Measurements from ENCODE around the gene RCVRN.

RCVRN gene

DNA sequence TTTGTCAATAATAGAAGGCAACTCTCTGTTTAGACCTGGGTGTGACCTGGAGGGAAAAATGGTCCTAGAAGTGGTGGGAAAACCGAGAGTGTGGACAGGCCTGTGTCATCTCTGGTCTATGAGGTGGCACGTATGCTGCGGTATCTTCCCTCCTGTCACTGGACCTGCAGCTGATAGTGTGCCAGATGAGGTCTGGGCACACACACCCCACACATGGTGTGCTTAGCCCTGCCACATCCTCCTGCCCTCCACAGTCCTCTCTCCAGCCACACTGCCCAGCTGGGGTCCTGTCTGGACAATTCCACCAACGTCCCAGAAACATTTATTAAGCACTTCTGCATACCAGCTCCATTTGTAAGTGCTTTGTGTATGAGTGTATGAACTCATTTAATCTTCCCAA lies 42.1 kb downstream of the RCVRN start:
- Histone ChIP-seq H3K27me3 (no peaks in the 10 kb centered on the region), H4K20me1 (no peaks in the 10 kb centered on the region), H3K36me3 (no peaks in the 10 kb centered on the region), H3K4me2 (no peak overlapping the region), H3K9me3 (peaks cover 12% of the 10 kb centered on the region; the same call in 1 of the 2 replicates), H3K4me1 (no peaks in the 10 kb centered on the region), H3K4me3 (no peak overlapping the region), H3K27ac (no peak overlapping the region), H3K9ac (no peak overlapping the region)
- no peak for TF ChIP-seq Cebpa-rat (IDR thresholded peaks at IDR 0.05)

DNA sequence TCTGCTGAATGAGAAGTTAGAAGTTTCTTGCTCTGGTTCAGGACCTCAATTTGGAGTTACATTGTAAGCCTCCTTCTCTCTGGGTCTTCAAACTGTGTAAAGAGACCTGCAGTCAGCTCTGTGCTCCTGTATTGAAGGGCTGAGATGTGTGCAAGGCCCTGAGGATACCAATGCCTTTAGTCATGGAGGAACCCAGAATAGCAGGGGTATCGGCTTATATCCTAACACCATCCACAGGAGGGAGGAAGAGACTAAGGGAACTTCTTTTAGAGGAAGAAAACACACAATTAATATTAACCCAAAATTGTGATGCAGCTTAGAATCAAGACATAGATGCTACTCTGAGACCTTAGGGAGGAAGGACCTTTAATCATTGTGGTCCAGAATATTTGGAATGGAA lies 42.9 kb downstream of the RCVRN start:
- Histone ChIP-seq H3K36me3 (no peaks in the 10 kb centered on the region), H3K27ac (no peak overlapping the region), H4K20me1 (no peaks in the 10 kb centered on the region)

DNA sequence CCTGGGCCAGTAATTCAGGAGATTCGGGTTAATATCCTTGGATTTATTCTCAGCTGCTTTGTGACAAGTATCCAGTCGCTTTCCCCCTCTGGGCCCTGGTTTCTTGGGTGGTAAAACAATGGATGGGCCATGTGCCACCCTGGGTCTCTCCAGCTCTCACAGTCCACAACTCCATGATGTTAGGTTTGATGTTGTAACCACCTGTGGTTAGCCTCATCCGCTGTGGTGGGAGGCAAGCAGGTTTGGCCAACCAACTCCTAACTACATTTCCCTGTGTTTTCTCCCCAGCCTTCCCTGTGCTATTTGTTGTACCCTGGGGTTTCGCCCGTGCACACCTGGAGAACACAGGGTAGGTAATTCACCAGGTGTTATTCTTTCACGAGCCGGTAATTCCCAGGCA lies 44.2 kb downstream of the RCVRN start:
- Histone ChIP-seq H3K36me3 (no peaks in the 10 kb centered on the region), H4K20me1 (no peaks in the 10 kb centered on the region), H3K4me2 (no peak overlapping the region), H3K4me3 (no peak overlapping the region), H3K9me3 (peaks cover 17% of the 10 kb centered on the region; the same call in 1 of the 2 replicates), H3K27ac (no peak overlapping the region), H3K27me3 (no peaks in the 10 kb centered on the region), H3K4me1 (no peaks in the 10 kb centered on the region), H3K9ac (no peak overlapping the region)
- TF ChIP-seq Cebpa-rat (IDR thresholded peaks at IDR 0.05): no peak

More for the DNA sequence above, 42.9 kb downstream of the RCVRN start:
- Histone ChIP-seq H3K27me3 (no peaks in the 10 kb centered on the region), H3K9ac (no peak overlapping the region), H3K4me2 (no peak overlapping the region), H3K4me1 (no peaks in the 10 kb centered on the region), H3K9me3 (peaks cover 16% of the 10 kb centered on the region; the same call in 1 of the 2 replicates), H3K4me3 (no peak overlapping the region)
- TF ChIP-seq Cebpa-rat (IDR thresholded peaks at IDR 0.05): no peak

DNA sequence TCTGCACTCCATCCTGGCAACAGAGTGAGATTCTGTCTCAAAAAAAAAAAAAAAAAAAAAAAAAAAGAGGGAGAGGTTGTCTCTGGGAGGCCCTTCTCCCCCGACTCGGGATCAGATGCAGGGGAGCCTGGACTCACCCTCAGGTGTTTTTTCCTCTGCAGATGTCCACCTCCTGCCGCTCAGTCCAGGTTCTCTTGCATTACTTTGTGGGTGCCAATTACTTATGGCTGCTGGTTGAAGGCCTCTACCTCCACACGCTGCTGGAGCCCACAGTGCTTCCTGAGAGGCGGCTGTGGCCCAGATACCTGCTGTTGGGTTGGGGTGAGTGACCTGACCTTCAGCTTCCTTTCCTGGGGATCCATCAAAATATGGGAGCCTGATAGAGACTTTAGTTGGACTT lies 45.3 kb downstream of the RCVRN start:
- no peak overlapping the region for H3K4me3 ChIP-seq
- no peak overlapping the region for H3K4me2 ChIP-seq
- no peaks in the 10 kb centered on the region for H3K4me1 ChIP-seq
- no peaks in the 10 kb centered on the region for H3K36me3 ChIP-seq
- no peak for TF ChIP-seq Cebpa-rat (IDR thresholded peaks at IDR 0.05)
- no peaks in the 10 kb centered on the region for H4K20me1 ChIP-seq
- peaks cover 17% of the 10 kb centered on the region; the same call in 1 of the 2 replicates for H3K9me3 ChIP-seq
- H3K27ac ChIP-seq: no peak overlapping the region
- H3K9ac ChIP-seq: no peak overlapping the region
- no peaks in the 10 kb centered on the region for H3K27me3 ChIP-seq

DNA sequence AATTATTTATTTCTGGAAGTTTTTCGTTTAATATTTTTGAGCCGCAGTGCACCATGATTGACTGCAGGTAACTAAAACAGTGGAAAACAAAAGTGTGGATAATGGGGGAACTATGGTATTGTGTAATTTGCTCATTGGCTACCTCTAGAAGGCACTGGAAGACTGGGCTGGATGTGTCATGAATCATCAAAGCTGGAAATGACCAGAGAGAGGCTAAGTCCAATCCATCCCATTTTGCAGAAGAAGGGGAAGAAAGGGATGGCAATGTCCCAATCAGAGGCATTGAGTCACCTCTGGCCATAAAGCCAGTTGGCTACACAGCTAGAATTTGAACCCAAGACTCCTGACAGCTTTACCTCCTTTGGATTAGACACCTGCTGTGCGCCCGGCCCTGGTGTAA lies 50.0 kb downstream of the RCVRN start:
- Histone ChIP-seq H3K36me3 (no peaks in the 10 kb centered on the region), H3K4me1 (no peaks in the 10 kb centered on the region), H3K27me3 (no peaks in the 10 kb centered on the region), H3K27ac (no peak overlapping the region), H4K20me1 (no peaks in the 10 kb centered on the region), H3K9me3 (0 out of 2 replicates have a peak, but pooled peaks cover 8% of the 10 kb centered on the region), H3K4me2 (no peak overlapping the region), H3K4me3 (no peak overlapping the region), H3K9ac (no peak overlapping the region)
- no peak for TF ChIP-seq Cebpa-rat (IDR thresholded peaks at IDR 0.05)

DNA sequence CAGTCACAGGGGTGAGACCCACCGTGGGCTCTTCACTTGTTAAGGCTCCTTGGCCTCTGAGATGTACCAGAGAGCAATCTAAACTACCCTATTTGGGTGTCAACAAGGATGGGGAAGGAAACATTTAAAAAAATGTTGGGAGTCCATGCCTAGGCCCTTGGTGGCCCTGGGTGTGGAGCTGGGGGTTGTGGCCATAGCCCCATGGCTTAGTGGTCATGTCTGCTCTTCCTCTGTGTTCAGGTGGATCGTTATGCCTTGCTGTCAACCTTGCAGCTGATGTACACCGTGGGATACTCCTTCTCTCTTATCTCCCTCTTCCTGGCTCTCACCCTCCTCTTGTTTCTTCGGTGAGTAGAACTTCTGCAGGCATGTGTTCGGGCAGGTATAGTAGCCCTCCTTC lies 50.8 kb downstream of the RCVRN start:
- H3K4me3 ChIP-seq: no peak overlapping the region
- no peak overlapping the region for H3K9ac ChIP-seq
- no peaks in the 10 kb centered on the region for H3K4me1 ChIP-seq
- H4K20me1 ChIP-seq: no peaks in the 10 kb centered on the region
- H3K27ac ChIP-seq: no peak overlapping the region
- 0 out of 2 replicates have a peak, but pooled peaks cover 6% of the 10 kb centered on the region for H3K9me3 ChIP-seq
- TF ChIP-seq Cebpa-rat (IDR thresholded peaks at IDR 0.05): no peak
- H3K36me3 ChIP-seq: no peaks in the 10 kb centered on the region
- no peak overlapping the region for H3K4me2 ChIP-seq
- H3K27me3 ChIP-seq: no peaks in the 10 kb centered on the region

DNA sequence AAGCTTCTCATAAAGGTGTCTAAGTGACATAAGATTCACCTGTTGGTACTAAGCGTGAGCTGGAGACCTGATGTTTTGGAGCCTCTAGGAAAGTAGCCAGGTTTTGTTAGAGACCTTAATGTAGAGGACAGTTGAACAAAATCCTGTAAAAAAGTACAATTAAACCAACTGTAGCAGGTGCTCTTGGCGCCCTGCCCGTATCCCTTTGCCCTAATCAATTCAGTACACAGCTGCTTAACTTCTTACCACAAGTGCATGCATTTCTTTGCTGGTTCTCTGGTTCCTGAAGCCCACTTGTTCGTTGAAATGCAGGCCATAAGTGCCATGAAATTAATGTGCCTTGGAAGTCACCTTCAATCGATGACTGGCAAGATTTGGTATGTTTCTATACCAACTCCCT lies 54.9 kb downstream of the RCVRN start:
- H3K9ac ChIP-seq: no peak overlapping the region
- no peaks in the 10 kb centered on the region for H3K36me3 ChIP-seq
- H3K4me3 ChIP-seq: no peak overlapping the region
- H3K4me1 ChIP-seq: no peaks in the 10 kb centered on the region
- no peaks in the 10 kb centered on the region for H3K9me3 ChIP-seq
- H4K20me1 ChIP-seq: no peaks in the 10 kb centered on the region
- H3K27me3 ChIP-seq: no peaks in the 10 kb centered on the region
- no peak overlapping the region for H3K4me2 ChIP-seq
- no peak overlapping the region for H3K27ac ChIP-seq
- TF ChIP-seq Cebpa-rat (IDR thresholded peaks at IDR 0.05): no peak
